ENCODE measurements around the gene RXFP3.

DNA sequence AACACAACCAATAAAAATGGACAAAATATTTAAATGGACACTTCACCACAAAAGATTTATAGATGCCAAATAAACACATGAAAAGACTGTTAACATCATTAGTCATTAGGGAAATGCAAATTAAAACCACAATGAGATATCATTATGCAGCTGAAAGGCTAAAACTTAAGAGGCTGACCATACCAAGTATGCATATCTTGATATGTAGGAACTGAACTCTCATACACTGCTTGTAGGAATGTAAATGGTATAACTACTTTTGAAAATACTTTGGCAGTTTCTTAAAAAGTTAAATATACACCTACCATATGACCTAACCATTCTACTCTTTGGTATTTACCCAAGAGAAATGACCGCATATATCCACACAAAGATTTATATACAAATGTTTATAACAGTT lies 30.8 kb upstream of the RXFP3 start:
- TF ChIP-seq, protein P1, sequence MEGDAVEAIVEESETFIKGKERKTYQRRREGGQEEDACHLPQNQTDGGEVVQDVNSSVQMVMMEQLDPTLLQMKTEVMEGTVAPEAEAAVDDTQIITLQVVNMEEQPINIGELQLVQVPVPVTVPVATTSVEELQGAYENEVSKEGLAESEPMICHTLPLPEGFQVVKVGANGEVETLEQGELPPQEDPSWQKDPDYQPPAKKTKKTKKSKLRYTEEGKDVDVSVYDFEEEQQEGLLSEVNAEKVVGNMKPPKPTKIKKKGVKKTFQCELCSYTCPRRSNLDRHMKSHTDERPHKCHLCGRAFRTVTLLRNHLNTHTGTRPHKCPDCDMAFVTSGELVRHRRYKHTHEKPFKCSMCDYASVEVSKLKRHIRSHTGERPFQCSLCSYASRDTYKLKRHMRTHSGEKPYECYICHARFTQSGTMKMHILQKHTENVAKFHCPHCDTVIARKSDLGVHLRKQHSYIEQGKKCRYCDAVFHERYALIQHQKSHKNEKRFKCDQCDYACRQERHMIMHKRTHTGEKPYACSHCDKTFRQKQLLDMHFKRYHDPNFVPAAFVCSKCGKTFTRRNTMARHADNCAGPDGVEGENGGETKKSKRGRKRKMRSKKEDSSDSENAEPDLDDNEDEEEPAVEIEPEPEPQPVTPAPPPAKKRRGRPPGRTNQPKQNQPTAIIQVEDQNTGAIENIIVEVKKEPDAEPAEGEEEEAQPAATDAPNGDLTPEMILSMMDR (IDR thresholded peaks at IDR 0.05), result no peak
- TF ChIP-seq ZFX (IDR thresholded peaks at IDR 0.05; ENCODE audit: borderline replicate concordance), result no peak

All from 22Rv1 (cell line).